B cell (primary cell): ENCODE results near the gene MAP3K6. TPM values are rescaled to one million over a fixed set of nuclear protein-coding genes. Genes with fewer than 3 reads are reported as not detected.

ENCODE experiments used
- ATAC-seq: fragments of 200-7000 bp; cut with Tn5 transposase; one replicate; pipeline ENCODE4 v1.10.0; 2021; ENCODE audit warnings: low read depth, mild to moderate bottlenecking, moderate number of reproducible peaks, moderate library complexity
- CTCF ChIA-PET: fragments of 350-600 bp; sonication (Branson Sonifier 250); formaldehyde crosslinking; loops from one replicate; lab custom pipeline; 2021; ENCODE audit warnings: antibody characterized with exemption, inconsistent platforms; lab: Charles Lee
- POLR2A ChIA-PET: fragments of 350-600 bp; sonication (Branson Sonifier 250); formaldehyde crosslinking; loops from one replicate; lab custom pipeline; 2021; ENCODE audit warnings: antibody characterized with exemption; lab: Charles Lee
- DNase-seq: peaks from one replicate; pipeline ENCODE4 v3.0.0; 2013
- H2AFZ ChIP-seq: 2 replicates; pipeline ENCODE4 v1.6.1; 2012; ENCODE audit warnings: mild to moderate bottlenecking, low read depth, low read length; ENCODE audit not compliant: insufficient read depth, poor library complexity, severe bottlenecking
- H3K27ac ChIP-seq, 2 donors: 1 replicate in 1 of 2; 2 replicates in 1 of 2; pipeline ENCODE4 v1.5.1; 2012 to 2013; ENCODE audit warnings: low read length in 2 of 2, mild to moderate bottlenecking in 2 of 2, moderate library complexity in 1 of 2
- H3K27me3 ChIP-seq, 4 experiments: fragments of 200-600 bp in 1 of 4; sonication (generic) in 1 of 4; replicated peaks in 1 of 4; 1 replicate in 2 of 4; 2 replicates in 2 of 4; pipeline versions ENCODE4 v1.6.1 to v1.7.0; 2013 to 2016; ENCODE audit warnings: low read length in 3 of 4, mild to moderate bottlenecking in 2 of 4, mixed read lengths in 1 of 4, moderate library complexity in 1 of 4; ENCODE audit not compliant: insufficient read depth in 4 of 4, control insufficient read depth in 3 of 4; ENCODE audit errors: control extremely low read depth in 1 of 4
- H3K36me3 ChIP-seq, 2 experiments: replicated peaks in 1 of 2; 1 replicate in 1 of 2; 2 replicates in 1 of 2; pipeline versions ENCODE4 v1.6.1 to v1.7.1; 2013; ENCODE audit warnings: low read length in 1 of 2; ENCODE audit not compliant: insufficient read depth in 2 of 2, control insufficient read depth in 1 of 2; ENCODE audit errors: control extremely low read depth in 1 of 2, extremely low read depth in 1 of 2
- H3K4me1 ChIP-seq, 2 donors: fragments of 200-600 bp in 1 of 2; sonication (generic) in 1 of 2; 1 replicate in 1 of 2; 2 replicates in 1 of 2; pipeline versions ENCODE4 v1.5.1 to v1.6.1; 2013 to 2017; ENCODE audit warnings: low read length in 2 of 2; ENCODE audit not compliant: control insufficient read depth in 2 of 2, insufficient read depth in 2 of 2
- H3K4me2 ChIP-seq: replicated peaks from 2 replicates; pipeline ENCODE3; 2012; ENCODE audit warnings: mild to moderate bottlenecking, low read depth, low read length; ENCODE audit not compliant: poor library complexity, severe bottlenecking
- H3K4me3 ChIP-seq, 5 experiments: fragments of 200-600 bp in 1 of 5; sonication (generic) in 1 of 5; 1 replicate in 3 of 5; 2 replicates in 2 of 5; pipeline versions ENCODE4 v1.5.1 to v1.7.0; 2011 to 2016; ENCODE audit warnings: low read length in 4 of 5, mild to moderate bottlenecking in 4 of 5, low read depth in 2 of 5, control low read depth in 1 of 5, moderate library complexity in 1 of 5; ENCODE audit not compliant: insufficient read depth in 1 of 5; ENCODE audit errors: control extremely low read depth in 1 of 5, extremely low read depth in 1 of 5
- H3K79me2 ChIP-seq: fragments of 200-600 bp; sonication (generic); one replicate; pipeline ENCODE4 v1.6.0; 2016; ENCODE audit warnings: low read length; ENCODE audit not compliant: control insufficient read depth, insufficient read depth
- H3K9ac ChIP-seq: fragments of 200-600 bp; sonication (generic); 2 replicates; pipeline ENCODE4 v1.6.1; 2017; ENCODE audit warnings: mild to moderate bottlenecking, low read length, moderate library complexity
- H3K9me3 ChIP-seq, 3 donors: one replicate each; pipeline versions ENCODE4 v1.6.1 to v1.7.1; 2013; ENCODE audit warnings: low read length in 2 of 3; ENCODE audit not compliant: control insufficient read depth in 2 of 3, insufficient read depth in 1 of 3; ENCODE audit errors: control extremely low read depth in 1 of 3
- H4K20me1 ChIP-seq: 2 replicates; pipeline ENCODE4 v1.6.0; 2012; ENCODE audit warnings: mild to moderate bottlenecking, low read length; ENCODE audit not compliant: insufficient read depth, control insufficient read depth, poor library complexity, severe bottlenecking
- H3K27ac Mint-ChIP-seq: one replicate; pipeline ENCODE4 v1.8.0; 2021; ENCODE audit warnings: mixed read lengths
- H3K27me3 Mint-ChIP-seq: one replicate; pipeline ENCODE4 v1.8.0; 2021; ENCODE audit warnings: mixed read lengths
- H3K4me1 Mint-ChIP-seq: one replicate; pipeline ENCODE4 v1.8.0; 2021; ENCODE audit warnings: mixed read lengths
- H3K4me3 Mint-ChIP-seq: one replicate; pipeline ENCODE4 v1.8.0; 2021; ENCODE audit warnings: mixed read lengths
- H3K9me3 Mint-ChIP-seq: one replicate; pipeline ENCODE4 v1.8.0; 2022; ENCODE audit warnings: mixed read lengths; ENCODE audit not compliant: insufficient read depth
- CTCF ChIP-seq: fragments of 200-600 bp; IDR thresholded peaks from one replicate; pipeline ENCODE4 v1.8.0; 2022; ENCODE audit warnings: antibody characterized with exemption, mild to moderate bottlenecking
- EZH2 ChIP-seq: IDR thresholded peaks from 2 replicates; pipeline ENCODE4 v1.6.1; 2012; ENCODE audit warnings: borderline replicate concordance, low read depth, mild to moderate bottlenecking, moderate library complexity, low read length; ENCODE audit not compliant: insufficient read depth, poor library complexity, severe bottlenecking
- WGBS: methylation state at CpG from one replicate; pipeline ENCODE4 v1.1.5; 2013; ENCODE audit warnings: missing lambda C conversion rate; ENCODE audit not compliant: insufficient coverage; 5-methylcytosine and 5-hydroxymethylcytosine counted together
- intact Hi-C: fragments of 100-400 bp; cut with micrococcal nuclease; formaldehyde crosslinking; loops from one replicate; pipeline ENCODE4 v1.10.0; 2022
- polyA plus RNA-seq: library from polyadenylated mRNA; depleted of rRNA; stranded (reverse); fragments of >200 nt; gene quantifications from 2 replicates; pipeline ENCODE4 v1.2.3, GENCODE V29; 2012
- total RNA-seq, 2 donors: library from RNA; stranded (reverse); fragments of 120-200 nt in 1 of 2; gene quantifications; 1 replicate in 1 of 2; 2 replicates in 1 of 2; pipeline versions ENCODE4 v1.2.3 to v1.2.4, GENCODE V29; 2013 to 2022

The MAP3K6 gene
- total and polyA plus RNA-seq, 2 donors (not counting 1 experiment from before 2014, with no cell fraction given) = 9.4 to 11.0 TPM

DNA sequence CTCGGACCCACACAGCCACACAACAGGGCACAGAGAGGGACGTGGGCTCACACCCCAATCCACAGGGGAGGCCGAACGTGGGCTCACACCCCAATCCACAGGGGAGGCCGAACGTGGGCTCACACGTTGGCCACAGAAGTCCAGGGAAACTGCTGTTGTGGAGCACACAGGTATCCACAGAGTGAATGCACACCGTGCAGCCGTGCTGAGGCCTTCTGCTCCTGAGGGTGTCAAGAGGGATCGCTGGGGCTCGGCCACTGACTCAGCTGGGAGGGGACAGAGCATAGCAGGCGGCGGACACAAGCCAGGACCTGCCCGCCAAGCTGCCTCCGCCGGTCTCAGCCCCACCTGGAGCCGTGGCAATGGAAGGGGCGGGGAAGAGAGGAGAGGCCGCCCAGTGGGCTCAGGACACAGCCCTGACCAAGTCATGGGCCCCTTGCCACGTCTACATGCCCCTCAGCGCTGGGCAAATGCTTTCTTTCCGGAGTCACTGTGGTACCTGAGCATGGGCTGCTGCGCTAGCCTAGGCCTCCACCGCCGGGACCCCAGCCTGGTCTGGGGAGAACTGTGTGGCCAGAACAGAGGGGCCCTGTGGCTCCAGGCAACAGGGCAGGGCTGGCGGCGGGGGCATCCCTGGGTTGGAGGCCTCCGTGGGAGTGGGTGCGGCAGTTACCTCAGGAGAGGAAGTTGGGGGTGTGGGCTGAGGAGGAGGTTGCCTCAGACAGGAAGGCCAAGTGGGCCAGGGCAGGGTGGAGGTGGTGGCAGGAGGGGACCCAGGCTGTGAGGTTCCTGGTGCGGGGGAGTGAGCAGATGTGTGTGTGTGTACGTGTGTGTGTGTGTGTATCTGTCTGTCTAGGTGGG lies 23.8 kb downstream of the MAP3K6 start:
- Mint-ChIP-seq H3K4me3 (peak overlapping the region; percentile 96), H3K4me1 (peaks cover 68% of the 10 kb centered on the region), H3K27ac (peak overlapping the region; percentile 98), H3K9me3 (no peaks in the 10 kb centered on the region), H3K27me3 (no peaks in the 10 kb centered on the region)
- peak; percentile 82 for DNase-seq
- peaks cover 37 to 59% of the 10 kb centered on the region in 2 donors for H3K4me1 ChIP-seq
- peaks cover 12% of the 10 kb centered on the region for H4K20me1 ChIP-seq
- no peaks in the 10 kb centered on the region for H3K27me3 ChIP-seq
- 1% methylated on average over 30 of the region's 31 CpGs for WGBS
- H2AFZ ChIP-seq = peak overlapping the region; percentile 84
- CTCF ChIA-PET = interaction anchor here (1.1 to 12.7 kb wide), 8 partner anchors 10 to 52 kb away, joined by 3 to 132 read pairs (median 10); partner anchors contain the start of gene MAP3K6
- peak overlapping the region; percentile 89 for H3K4me2 ChIP-seq
- H3K4me3 ChIP-seq = peak overlapping the region; percentile 61 to 89 (median 79)
- intact Hi-C loops = no loop called here
- ATAC-seq = peak; percentile 56
- H3K9ac ChIP-seq = peak overlapping the region; percentile 77
- peak overlapping the region; percentile 85 to 88 for H3K27ac ChIP-seq
- H3K9me3 ChIP-seq = peaks cover 0 to 7% (median 0%) of the 10 kb centered on the region in 3 donors
- TF ChIP-seq EZH2 (no peak), CTCF (no peak)
- peaks cover 51% of the 10 kb centered on the region for H3K79me2 ChIP-seq
- H3K36me3 ChIP-seq = peaks cover 0 to 30% of the 10 kb centered on the region in 2 experiments
- POLR2A ChIA-PET = interaction anchor here (1.6 to 2.1 kb wide), 2 partner anchors 15 to 22 kb away, joined by 6 to 14 read pairs; partner anchors contain the start of gene MAP3K6
